Ecto neural progenitor cell (in vitro differentiated cells): ENCODE data around the gene HEBP1.

ENCODE experiments used
- DNase-seq: peaks from one replicate; pipeline ENCODE4 v3.0.0-alpha.2; 2018; ENCODE audit warnings: low spot score

Gene HEBP1

DNA sequence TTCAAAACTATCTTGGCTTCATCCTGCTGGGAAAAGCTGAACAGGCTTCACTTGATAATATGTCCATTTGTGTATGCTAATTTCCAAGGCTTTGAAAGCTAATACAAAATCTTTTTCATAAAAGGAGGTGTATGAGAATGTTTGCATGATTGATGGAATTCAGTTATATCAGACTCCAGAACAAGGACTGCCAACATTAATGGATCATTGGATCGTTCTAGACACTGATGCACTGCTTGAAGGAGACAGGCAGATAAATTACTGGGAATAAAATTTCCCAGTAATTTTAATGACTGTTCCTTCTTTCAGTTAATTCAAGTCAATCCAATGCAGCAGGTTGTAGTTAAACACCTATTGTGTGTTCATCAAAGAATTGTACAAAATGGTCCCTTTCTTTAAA lies 48.6 kb downstream of the HEBP1 start:
- no peak for DNase-seq

GRCh38 chr12:12947902-12948301 lies 52.2 kb downstream of the HEBP1 start:
- no peak for DNase-seq

- no peak for DNase-seq
Observed at GRCh38 chr12:12946686-12947355, 53.2 kb downstream of the HEBP1 start.

- no peak for DNase-seq
Observed at GRCh38 chr12:12945591-12945990, 54.5 kb downstream of the HEBP1 start.

- DNase-seq: no peak
Observed at GRCh38 chr12:12943586-12944260, 56.3 kb downstream of the HEBP1 start.

GRCh38 chr12:12941450-12942350 lies 58.4 kb downstream of the HEBP1 start:
- no peak for DNase-seq

GRCh38 chr12:12939888-12940287 lies 60.2 kb downstream of the HEBP1 start:
- no peak for DNase-seq

- DNase-seq: no peak
Observed at GRCh38 chr12:12938541-12938940, 61.5 kb downstream of the HEBP1 start.

DNA sequence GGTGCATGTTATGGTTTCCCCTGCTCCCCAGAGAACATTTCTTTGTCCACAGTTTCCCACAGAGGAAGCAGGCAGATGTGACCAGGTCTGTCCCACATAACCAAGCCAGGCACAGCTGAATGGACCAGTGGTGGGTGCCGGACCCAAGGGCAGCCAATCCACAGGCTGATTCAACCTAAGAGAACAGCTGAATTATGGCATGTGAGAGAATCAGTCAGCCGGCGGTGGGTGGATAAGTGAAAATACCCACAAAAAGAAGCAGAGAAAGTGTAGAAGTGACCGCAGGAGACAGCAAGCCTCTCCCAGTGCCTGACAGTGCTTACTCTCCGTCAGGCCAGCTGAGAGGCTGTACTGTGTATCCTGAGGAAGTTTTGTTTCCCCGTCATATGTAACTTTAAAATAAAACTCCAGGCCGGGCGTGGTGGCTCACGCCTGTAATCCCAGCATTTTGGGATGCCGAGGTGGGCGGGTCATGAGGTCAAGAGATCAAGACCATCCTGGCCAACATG lies 63.0 kb downstream of the HEBP1 start:
- DNase-seq: no peak

DNA sequence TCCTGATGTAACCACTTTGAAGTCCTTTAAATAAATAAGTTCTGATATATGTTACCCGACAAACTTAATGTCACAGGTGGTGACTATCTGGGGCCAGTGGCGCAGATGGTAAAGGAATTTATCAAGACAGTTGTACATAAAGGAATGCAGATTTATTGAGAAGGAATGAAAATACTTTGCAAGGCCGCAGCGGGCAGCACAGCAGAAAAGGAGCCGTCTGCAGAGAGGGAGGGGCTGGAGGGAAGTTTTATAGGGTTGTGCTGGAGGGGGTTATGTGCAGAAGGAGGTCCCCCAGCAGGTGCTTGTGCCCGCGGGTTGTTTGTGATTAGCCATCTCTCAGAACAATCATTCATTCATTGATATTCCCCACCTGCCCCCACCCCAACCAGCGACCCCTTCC lies 65.5 kb downstream of the HEBP1 start:
- no peak for DNase-seq

- DNase-seq: no peak
Observed at GRCh38 chr12:12933742-12934141, 66.3 kb downstream of the HEBP1 start.

- DNase-seq: no peak
Observed at GRCh38 chr12:12930633-12931219, 69.3 kb downstream of the HEBP1 start.

GRCh38 chr12:12929696-12930095 lies 70.4 kb downstream of the HEBP1 start:
- DNase-seq: no peak

DNA sequence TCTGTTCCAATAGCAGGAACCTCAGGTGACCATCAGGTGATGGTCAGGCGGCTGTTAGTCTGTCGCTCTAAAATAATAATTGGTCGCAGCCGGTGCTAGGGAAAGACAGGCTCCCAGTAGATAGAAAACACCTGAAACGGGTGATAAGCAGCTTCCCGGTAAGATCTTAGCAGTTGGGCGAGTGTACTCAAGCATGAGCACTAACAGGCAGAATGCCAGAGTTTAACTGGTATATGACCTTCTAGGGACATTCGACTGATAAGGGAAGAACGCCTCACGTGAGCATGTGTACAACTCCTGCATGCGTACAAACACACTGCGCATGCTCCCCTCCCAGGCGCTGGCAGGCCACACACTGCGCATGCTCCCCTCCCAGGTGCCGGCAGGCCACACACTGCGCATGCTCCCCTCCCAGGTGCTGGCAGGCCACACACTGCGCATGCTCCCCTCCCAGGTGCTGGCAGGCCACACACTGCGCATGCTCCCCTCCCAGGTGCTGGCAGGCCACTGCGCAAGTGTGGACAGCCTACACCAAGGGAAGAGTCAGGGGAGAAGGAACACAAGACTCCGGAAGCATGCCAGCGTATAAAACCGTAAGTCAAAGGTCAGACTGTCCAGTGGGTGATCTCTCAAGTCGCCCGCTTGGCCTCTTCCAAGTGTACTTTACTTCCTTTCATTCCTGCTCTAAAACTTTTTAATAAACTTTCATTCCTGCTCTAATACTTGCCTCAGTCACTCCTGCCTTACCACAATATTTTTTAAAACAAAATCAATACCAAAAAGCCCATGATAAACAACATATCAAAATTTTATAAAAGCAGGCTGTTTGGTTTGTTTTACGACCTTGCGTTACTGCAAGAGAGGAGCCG lies 72.6 kb downstream of the HEBP1 start:
- DNase-seq: no peak

DNA sequence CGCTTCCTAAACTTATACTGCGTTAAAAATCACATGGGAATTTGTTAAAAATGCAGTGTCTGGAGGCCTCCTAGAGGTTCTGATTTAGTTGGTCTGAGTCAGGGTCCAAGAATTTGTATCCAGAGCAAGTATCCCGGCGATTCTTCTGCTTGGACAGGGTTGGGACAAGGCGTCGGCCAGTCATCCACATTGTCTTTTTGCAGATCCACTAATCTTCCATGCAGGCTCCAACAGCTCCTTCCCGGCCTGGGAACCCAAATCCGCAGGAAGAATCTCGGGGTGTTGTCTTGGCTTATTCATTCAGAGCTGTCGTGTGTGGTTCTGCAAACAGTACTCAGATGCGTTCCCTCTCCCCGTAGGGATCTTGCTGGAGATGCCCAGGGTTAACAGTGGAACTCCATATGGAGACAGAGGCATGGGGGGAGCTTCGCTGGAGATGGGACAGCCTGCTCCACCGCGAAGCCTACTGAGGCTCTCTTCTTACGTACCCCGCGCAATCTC lies 73.4 kb downstream of the HEBP1 start:
- no peak for DNase-seq

DNA sequence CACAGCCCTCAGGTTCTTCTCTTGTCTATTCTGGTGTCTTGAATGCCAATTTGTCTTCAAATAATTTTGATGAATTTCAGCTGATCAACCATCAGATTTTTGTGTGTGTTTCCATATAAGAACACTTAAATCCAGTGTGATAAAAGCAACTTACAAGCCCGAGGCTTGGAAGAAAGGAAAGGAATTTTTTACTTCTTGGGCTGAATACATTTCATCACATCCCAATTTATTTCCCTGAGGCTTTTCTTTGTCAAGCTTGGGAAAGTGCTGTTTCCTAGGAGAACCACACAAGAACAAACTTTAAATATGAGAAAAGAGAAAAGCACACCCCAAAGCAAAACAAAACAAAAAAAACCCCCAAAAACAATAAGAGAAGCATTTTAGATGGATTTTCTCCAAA lies 74.7 kb downstream of the HEBP1 start:
- no peak for DNase-seq
